ENCODE results near the gene IZUMO2.

The IZUMO2 gene

DNA sequence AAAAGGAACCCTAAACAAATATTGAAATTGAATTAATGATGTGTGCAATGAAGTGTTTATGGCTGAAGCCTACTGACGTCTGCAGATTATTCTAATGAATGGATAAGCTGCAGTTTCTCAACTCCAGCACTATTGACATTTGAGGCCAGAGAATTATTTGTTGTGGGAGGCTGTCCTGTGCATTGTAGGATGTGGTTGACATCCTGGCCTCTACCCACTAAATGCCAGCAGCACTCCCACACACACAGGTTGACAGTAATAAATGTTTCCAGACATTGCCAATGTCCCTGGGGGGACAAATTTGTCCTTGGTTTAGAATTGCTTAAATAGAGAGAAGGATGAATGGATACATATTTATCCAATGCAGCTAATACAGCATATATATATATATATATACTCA is 21.1 kb upstream of the IZUMO2 start:
- TF ChIP-seq ZFX (IDR thresholded peaks at IDR 0.05; ENCODE audit: borderline replicate concordance), result no peak
- TF ChIP-seq, protein P1, sequence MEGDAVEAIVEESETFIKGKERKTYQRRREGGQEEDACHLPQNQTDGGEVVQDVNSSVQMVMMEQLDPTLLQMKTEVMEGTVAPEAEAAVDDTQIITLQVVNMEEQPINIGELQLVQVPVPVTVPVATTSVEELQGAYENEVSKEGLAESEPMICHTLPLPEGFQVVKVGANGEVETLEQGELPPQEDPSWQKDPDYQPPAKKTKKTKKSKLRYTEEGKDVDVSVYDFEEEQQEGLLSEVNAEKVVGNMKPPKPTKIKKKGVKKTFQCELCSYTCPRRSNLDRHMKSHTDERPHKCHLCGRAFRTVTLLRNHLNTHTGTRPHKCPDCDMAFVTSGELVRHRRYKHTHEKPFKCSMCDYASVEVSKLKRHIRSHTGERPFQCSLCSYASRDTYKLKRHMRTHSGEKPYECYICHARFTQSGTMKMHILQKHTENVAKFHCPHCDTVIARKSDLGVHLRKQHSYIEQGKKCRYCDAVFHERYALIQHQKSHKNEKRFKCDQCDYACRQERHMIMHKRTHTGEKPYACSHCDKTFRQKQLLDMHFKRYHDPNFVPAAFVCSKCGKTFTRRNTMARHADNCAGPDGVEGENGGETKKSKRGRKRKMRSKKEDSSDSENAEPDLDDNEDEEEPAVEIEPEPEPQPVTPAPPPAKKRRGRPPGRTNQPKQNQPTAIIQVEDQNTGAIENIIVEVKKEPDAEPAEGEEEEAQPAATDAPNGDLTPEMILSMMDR (IDR thresholded peaks at IDR 0.05), result no peak
- H3K27ac ChIP-seq, result peak overlapping the region; percentile 19; the same call in 1 of the 2 replicates

GRCh38 chr19:50181121-50181520 is 18.0 kb upstream of the IZUMO2 start:
- TF ChIP-seq ZFX (IDR thresholded peaks at IDR 0.05; ENCODE audit: borderline replicate concordance), result no peak
- TF ChIP-seq, protein P1 (IDR thresholded peaks at IDR 0.05), result no peak
- no peak overlapping the region for H3K27ac ChIP-seq

DNA sequence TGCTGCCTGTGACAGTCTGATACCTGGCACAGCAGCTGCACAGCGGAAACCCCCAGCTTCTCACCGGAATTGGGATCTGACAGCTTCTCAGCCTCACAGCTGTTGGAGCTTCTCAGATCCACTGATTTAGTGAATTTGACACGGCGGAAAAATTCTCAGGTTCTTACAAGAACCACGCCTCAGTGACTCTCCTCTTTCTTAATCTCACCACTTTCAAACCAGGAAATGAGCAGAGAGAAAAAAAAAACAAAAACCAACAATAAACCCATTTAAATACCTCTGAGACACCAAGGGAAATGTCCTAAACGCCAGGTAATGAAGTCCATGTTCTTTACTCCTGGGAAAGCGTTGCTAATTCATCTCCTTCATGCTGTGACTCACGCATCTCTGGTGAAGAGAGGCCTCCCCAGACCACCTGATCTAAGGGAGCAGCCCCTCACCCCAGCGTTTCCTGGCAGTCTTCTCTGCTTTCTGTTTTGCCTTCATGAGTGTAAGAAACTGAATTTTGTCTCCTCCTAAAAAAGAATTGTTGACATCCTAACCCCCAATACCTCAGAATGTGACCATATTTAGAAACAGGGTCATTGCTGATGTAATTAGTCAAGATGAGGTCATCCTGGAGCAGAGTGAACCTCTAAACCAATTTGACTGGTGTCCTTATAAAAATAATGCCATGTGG is 15.9 kb upstream of the IZUMO2 start:
- peak overlapping the region; percentile 7; the same call in 1 of the 2 replicates for H3K27ac ChIP-seq
- TF ChIP-seq, protein P1 (IDR thresholded peaks at IDR 0.05), result no peak
- TF ChIP-seq ZFX (IDR thresholded peaks at IDR 0.05; ENCODE audit: borderline replicate concordance), result no peak

DNA sequence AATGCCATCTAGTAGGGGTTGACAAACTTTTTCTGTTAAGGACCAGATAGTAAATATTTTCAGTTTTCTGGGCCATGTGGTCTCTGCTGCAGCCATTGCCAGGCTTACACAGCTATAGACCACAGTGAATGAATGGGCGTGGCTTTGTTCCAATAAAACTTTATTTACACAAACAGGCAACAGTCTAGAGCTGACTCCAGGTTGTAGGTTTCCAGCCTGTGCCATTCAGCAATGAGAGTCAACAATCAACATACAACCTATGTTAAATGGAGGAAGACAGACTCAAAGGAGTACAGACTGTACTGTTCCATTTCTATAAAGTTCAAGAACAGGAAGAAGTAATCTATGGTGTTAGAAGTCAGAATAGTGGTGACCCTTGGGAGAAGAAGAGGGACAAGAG is 15.2 kb upstream of the IZUMO2 start:
- TF ChIP-seq, protein P1 (IDR thresholded peaks at IDR 0.05), result no peak
- no peak for TF ChIP-seq ZFX (IDR thresholded peaks at IDR 0.05; ENCODE audit: borderline replicate concordance)
- H3K27ac ChIP-seq, result peak overlapping the region; percentile 7; the same call in 1 of the 2 replicates

- TF ChIP-seq, protein P1 (IDR thresholded peaks at IDR 0.05), result no peak
- no peak for TF ChIP-seq ZFX (IDR thresholded peaks at IDR 0.05; ENCODE audit: borderline replicate concordance)
- no peak overlapping the region for H3K27ac ChIP-seq
These were observed 13.7 kb upstream of the IZUMO2 start for GRCh38 chr19:50176775-50177174.

GRCh38 chr19:50175924-50176323 is 12.8 kb upstream of the IZUMO2 start:
- no peak overlapping the region for H3K27ac ChIP-seq
- no peak for TF ChIP-seq ZFX (IDR thresholded peaks at IDR 0.05; ENCODE audit: borderline replicate concordance)
- TF ChIP-seq, protein P1 (IDR thresholded peaks at IDR 0.05), result no peak

DNA sequence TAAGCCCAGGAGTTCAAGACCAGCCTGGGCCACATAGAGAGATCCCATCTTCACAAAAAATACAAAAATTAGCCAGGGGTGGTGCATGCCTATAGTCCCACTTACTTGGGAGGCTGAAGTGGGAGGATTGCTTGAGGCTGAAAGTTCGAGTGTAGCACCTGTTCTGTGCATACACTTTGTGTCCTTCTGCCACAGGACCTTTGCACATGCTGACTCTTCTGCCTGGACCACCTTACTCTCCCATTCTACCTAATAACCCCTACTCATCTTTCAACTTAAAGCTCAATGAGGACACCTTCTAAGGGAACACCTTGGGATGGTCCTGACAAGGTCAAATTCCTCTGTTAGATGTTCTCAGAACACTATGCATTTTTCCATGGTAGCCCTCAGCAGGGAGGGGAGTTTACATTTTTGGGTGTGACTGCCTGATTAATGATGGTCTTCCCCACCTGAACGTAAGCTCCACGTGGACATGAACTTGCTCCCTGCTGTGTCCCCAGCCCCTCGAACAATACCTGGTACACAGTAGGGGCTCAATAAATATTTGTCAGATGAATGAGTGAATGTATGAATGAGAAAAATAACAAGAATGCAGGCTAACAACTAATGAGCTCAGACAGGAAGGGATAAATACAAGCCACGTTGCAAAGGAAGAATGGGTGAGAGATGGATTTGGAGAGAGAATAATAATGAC is 11.2 kb upstream of the IZUMO2 start:
- TF ChIP-seq, protein P1 (IDR thresholded peaks at IDR 0.05), result no peak
- TF ChIP-seq ZFX (IDR thresholded peaks at IDR 0.05; ENCODE audit: borderline replicate concordance), result no peak
- no peak overlapping the region for H3K27ac ChIP-seq

Measured in 22Rv1 (cell line).